Measurements from ENCODE around the gene KCNIP1.

The KCNIP1 gene

GRCh38 chr5:170508660-170509347 is 5.0 kb downstream of the KCNIP1 start:
- DNase-seq (ENCODE audit: low read depth, low spot score), result no peak

DNA sequence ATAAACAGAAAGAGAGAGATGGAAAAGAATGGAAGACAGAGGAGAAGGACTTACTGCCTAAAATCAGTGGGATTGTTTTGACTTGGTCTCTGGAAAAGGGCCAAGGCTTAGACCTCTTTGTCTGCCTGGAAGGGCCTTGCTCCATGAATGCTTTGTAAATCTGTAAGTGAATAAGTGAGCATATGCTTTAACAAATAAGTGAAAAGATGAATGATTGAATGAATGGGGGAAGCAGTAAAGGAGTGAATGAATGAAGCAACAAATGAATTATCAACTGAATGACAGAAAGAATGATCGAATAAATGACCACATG is 5.5 kb downstream of the KCNIP1 start:
- DNase-seq (ENCODE audit: low read depth, low spot score), result no peak

DNA sequence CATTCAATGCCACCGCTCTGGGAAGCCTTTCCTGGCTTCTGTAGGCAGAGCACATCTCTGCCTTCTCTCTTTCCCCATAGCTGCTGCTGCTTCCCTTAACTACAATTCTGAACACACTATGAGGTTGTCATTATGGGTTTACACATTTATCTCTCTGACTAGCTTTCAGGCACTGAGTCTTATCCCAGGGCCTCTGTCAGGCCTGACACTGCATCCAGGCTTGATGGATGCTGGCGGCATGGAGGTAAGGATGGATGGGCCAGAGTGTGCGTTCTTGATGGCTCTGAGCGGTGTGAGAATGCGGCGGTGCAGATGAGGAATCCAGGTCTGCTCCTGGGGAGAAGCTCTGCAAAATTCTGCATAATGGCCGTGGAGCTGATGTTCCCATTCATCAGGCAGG is 6.3 kb downstream of the KCNIP1 start:
- DNase-seq (ENCODE audit: low read depth, low spot score), result no peak

GRCh38 chr5:170510559-170510958 is 6.7 kb downstream of the KCNIP1 start:
- no peak for DNase-seq (ENCODE audit: low read depth, low spot score)

DNA sequence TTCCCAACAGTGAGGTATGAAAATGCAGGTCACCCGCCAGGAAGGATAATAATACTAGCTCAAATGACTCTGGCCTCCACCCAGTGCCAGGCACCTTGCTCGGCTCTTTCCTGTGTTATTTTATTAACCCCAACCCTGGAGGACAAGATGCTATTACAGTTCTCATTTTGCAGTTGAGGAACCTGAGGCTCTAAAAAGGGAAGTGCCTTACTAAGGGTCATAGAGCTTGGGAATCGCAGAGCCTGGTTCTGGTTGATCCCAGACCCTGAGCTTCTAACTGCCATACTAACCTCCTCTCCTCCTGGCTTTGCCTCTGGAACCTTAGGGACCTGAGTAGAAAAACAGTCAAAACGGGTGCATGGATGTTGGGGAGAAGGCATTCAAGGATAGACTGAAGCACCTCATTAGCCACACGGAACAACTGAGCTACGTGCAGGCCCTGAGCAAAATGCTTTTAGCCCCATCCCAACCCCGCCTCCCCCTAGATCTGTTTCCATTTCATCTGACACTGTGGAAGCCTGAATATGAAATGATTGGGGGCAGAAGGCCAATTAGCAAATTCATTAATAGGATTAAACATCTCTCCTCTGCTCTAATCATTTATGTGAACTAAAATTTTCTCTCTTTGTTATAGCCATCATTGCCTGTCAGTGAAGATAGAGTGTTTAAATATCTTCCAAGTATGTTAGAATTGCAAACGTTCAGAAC is 7.9 kb downstream of the KCNIP1 start:
- DNase-seq (ENCODE audit: low read depth, low spot score), result no peak

DNA sequence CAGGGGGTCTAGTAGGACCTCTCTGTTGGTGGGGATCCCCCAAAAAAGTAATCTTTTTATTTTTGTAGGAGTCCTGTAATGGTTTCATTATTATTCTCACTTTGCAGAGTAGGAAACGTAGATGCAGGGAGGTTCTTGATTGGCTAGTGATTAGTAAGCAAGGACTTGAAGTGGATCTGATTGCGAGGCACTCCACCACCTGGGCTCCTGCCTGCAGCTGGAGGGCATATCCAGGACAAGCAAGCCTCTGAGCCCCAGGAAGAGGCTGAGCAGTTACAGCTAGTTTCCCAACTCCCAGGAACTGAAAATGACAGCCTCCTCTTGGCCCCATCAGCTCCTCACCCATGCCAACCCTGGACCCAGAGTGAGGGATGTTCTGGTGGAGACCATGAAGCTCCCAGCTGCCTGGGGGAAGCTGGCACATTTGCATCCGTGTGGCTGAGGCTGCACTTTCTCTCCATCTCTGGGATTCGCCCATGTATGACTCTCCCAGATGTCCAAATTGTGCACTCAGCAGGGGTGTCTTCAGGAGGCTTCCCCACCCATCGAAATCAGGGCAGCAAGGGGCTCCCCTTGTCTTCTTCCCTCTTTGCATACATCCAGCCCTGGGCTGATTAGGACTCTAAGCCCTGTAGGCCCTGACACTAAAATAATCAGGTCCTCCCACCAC is 10.2 kb downstream of the KCNIP1 start:
- DNase-seq (ENCODE audit: low read depth, low spot score), result no peak

GRCh38 chr5:170517411-170517810 is 13.6 kb downstream of the KCNIP1 start:
- DNase-seq (ENCODE audit: low read depth, low spot score), result no peak

DNA sequence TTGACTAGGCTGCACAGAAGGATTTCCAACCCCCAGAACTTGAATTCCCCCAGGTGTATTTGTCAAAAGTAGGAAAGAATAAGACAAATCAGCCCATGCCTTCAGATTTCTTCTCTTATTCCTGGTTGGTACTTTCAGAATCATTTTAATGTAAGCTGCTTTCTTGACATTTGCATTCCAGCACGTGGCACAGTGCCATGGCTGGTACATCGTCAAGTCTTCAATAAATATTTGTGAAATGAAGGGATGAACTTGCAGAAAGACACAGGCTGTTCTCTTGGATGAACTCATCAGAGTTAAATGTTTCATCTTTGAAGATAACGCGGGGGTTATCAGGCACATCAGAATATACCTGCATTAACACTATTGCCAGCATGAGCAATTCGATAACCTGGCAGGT is 14.5 kb downstream of the KCNIP1 start:
- no peak for DNase-seq (ENCODE audit: low read depth, low spot score)

GRCh38 chr5:170519549-170519948 is 15.7 kb downstream of the KCNIP1 start:
- DNase-seq (ENCODE audit: low read depth, low spot score), result no peak

DNA sequence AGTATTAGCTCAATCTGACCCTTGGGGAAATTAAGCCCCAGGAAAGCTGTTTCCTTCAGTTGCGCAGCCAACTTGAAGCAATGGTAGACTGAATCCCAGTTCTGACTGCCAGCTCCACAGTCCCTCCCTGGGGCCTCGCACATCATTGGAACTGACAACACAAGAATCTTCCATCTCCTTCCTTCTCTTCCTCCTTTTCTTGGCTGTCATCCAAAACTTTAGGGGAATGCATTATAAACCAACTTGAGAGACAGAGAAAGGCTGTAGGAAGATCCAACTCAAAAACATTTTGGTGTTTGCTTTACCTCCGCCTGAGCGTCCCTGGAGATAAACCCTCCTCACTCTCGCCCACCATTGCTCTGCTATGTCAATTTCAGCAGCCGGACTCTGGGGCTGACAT is 16.6 kb downstream of the KCNIP1 start:
- DNase-seq (ENCODE audit: low read depth, low spot score), result no peak

DNA sequence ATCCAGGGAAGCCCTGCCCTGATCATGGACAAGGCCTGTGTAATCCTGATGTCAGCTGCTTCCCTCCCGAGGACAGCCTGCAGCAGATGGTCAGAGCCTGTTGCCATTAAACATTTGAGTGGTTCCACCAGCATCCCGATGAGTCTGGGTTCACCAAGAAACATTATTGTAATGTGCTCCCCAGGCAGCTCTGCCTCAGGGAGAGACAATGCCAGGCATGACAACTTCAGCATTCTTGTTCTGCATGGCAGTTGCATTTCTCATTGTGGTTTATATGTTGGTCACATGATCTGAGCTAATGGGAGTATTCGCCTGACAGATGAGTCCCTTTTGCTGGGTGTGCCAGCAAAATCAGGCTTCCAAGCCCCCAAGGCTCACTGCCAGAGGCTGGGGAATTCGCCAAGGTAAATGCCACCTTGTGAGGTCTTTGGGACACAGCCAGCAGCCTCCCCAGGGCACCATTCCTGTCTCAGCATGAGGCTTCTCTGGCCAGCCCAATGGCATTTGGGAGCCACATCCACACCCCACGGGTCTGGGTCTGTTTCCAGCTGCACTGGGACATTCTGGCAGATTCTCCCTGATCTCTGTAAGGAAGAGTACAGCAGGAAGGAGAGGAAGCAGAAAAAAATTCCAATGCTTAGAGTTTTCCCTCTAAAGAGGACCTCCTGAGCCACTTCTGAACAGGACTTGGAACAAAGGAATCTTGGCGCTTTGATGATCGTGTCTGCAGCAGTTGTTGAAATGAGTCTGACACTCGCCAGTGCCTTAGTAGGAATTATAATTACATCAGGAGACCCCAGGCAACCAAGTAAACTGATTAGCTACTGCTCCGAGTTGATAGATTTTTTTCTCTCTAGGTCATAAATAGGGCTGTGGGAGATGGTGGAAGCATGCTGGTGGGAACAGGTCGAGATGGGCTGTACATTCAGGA is 18.7 kb downstream of the KCNIP1 start:
- no peak for DNase-seq (ENCODE audit: low read depth, low spot score)

- no peak for DNase-seq (ENCODE audit: low read depth, low spot score)
Observed at GRCh38 chr5:170523142-170523551, 19.3 kb downstream of the KCNIP1 start.

DNA sequence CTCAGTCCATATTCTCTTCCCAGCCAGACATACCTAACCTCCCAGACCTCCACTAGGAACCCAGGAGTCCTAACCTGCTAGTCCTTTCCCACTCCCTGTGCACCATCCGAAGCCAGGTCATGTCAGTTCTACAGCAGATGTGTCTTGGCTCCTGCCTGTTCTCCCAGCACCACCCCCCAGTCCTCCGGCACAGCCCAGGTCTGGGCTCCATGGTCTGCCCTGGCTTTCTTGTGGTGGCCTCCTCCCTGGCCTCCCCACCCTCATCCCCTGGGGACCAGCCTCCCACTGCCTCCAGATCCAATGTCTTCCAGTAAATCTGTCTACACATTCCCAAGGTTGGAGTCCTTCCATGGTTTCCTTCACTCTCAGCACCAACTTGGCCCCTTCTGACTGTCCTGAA is 20.0 kb downstream of the KCNIP1 start:
- no peak for DNase-seq (ENCODE audit: low read depth, low spot score)

- DNase-seq (ENCODE audit: low read depth, low spot score), result no peak
Observed at GRCh38 chr5:170524576-170524975, 20.8 kb downstream of the KCNIP1 start.

DNA sequence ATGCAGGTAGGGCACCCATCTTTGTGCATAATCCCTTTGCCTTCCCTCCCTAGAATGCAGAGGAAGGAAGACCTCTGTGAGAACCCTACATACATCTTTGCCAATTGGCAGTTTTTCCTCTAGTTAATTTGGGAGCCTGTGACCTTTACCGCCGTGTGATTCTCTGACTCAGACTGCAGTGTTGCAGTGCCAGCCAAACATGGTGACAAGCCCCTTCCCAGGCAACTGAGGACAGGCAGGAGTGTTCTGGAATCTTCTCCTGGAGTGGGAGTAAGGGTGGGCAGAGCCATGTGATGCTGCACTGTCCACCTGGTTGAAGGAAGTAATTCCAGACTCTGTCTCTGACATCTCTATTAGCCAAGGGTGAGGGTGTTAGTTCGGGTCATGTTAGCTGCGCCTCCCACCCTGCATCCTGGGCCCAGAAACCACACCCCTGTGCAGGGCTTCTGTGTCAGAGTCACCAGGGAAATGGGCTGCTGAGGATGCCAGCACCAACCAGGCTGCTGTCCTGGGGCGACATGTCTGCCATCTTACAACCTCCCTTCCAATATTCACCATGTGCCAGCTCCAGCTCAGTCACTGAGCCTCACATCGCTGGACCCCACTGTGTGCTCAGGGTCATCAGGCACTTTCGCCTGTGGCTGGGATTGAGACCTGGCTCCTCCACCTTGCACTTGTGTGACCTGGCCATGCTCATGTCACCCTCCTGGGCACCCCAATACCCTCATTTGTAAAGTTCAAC is 21.8 kb downstream of the KCNIP1 start:
- no peak for DNase-seq (ENCODE audit: low read depth, low spot score)

DNA sequence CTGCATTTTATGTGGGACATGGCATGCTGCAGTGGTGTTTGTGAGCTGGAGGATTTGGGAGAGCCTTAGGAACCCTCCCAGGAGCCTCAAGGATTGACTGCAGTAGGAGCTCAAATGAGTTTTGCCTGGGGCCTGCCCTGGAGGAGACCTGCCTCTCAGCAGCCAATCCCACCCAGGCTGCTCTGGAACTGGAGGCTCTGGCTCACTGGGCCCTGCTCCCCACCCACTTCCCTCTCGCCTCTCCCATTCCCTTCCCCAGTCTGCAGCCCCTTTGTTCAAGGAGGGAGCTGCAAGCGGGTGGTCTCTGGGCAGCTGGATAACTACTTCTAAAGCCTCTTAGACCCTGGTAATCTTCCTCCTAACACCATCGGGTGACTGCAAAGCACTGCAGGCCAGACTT is 24.2 kb downstream of the KCNIP1 start:
- DNase-seq (ENCODE audit: low read depth, low spot score), result no peak

GRCh38 chr5:170528976-170529375 is 25.2 kb downstream of the KCNIP1 start:
- DNase-seq (ENCODE audit: low read depth, low spot score), result no peak

DNA sequence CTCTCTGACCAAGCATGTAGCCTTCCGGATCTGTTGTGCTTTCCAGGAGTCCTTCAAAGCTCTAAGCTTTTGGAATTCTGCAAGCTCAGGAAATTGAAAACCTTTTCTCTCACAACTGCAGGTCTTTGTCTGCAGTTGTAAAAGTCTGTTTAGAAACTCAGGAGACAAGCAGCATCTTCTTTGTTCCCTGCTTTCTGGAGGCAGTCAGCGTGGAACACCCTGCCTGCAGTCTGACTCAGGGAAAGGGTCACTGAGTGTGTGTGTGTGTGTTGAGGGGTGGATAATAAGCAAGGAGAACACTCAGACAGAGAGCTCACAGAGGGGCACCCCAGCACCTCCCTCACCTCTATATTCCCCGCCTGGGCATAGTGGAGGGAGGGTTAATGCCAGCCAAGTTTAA is 29.1 kb downstream of the KCNIP1 start:
- DNase-seq (ENCODE audit: low read depth, low spot score), result no peak

GRCh38 chr5:170533383-170533782 is 29.6 kb downstream of the KCNIP1 start:
- no peak for DNase-seq (ENCODE audit: low read depth, low spot score)

DNA sequence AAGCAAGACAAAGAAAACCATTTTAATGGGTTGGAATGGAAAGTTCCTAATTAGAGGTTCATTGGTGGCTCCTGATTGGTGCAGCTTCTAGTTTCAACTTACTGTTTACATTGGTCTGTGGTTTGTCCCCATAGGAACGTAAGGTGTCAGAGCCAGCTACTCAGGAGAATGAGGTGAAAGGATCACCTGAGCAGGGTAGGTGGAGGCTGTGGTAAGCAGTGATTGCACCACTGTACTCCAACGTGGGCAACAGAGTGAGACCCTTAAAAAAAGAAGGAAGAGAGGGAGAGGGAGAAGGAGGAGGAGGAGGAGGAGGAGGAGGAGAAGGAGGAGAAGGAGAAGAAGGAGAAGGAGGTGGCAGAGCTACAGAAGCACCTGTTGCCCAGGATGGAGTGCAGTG is 30.4 kb downstream of the KCNIP1 start:
- no peak for DNase-seq (ENCODE audit: low read depth, low spot score)

GRCh38 chr5:170534941-170535340 is 31.1 kb downstream of the KCNIP1 start:
- no peak for DNase-seq (ENCODE audit: low read depth, low spot score)

Data from iPS DF 19.7 (cell line).